ENCODE data around the gene TPM2. TPM values are rescaled to one million over a fixed set of nuclear protein-coding genes. Genes with fewer than 3 reads are reported as not detected.
A peak's percentile ranks its signal among the peaks of the same experiment; 100 is the strongest.
"Not testable (repeated sequence)": the region's sequence is repeated elsewhere in the genome, so short reads cannot be mapped to it uniquely, and the experiment has no call there.

The TPM2 gene
- polyA plus RNA-seq, 3 donors: 127 to 158 (median 147) TPM

DNA sequence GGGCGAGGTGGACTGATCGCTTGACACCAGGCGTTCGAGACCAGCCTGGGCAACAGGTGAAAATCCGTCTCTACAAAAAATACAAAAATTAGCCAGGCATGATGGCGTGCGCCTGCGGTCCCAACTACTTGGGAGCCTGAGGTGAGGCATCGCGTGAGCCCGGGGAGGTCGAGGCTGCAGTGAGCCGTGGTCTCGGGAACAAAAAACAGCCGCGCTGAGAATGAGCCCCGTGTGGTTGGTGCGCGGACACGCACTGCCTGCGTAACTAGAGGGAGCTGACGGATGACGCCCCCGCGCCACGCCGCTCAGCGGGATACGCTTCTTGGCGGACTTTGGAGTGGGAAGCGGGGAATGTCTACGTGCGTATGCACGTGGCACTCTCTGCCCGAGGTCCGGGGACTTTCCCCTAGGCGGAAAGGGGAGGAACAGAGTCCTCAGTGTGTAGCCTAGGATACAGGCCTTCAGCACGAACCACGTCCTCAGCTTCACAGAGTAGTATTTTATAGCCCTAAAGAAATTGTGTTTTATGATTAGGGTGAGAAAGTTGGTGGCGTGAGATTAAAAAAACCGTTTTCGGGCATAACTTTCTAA lies 32.1 kb downstream of the TPM2 start, which contains the start of gene RMRP:
RMRP (minus strand) TSS at position 474 of the 591 bp plus-strand sequence.
- DNase-seq (ENCODE audit: low read depth in 3 of 3, low spot score in 2 of 3): peak; percentile 94 to 97 (median 95)

DNA sequence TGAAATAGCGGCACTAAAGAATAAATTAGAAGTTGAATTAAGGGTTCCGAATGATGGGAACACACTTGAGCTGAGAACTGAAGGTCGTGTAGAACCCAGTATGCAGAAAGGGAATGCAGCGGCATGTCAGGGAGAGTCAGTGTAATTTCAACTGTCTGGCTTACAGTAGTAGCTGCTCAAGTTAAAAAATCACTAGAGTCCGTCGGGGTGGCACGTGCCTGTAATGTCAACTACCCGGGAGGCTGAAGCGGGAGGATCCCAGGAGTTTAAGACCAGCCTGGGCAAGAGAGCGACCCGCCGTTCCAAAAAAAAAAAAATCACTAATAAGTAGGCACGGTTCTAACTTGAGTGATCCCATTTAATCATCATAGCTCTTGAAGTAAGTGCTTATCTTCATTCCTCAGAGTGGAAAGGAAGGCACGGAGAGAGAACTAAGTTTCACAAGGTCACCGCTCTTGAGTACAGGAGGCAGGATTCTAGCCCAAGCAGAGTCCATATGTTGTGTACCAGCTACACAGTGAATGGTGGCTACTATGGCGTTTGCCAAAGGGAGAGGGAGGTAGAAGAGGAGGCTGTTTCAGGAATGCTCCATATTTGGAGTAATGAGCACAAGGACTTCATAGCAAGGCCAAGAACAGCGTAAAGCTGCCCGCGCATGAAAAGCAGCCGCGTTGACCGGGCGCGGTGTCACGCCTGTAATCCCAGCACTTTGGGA lies 32.7 kb downstream of the TPM2 start:
- DNase-seq (ENCODE audit: low read depth in 3 of 3, low spot score in 2 of 3): peak in 1 of 3 donors; percentile 63

DNA sequence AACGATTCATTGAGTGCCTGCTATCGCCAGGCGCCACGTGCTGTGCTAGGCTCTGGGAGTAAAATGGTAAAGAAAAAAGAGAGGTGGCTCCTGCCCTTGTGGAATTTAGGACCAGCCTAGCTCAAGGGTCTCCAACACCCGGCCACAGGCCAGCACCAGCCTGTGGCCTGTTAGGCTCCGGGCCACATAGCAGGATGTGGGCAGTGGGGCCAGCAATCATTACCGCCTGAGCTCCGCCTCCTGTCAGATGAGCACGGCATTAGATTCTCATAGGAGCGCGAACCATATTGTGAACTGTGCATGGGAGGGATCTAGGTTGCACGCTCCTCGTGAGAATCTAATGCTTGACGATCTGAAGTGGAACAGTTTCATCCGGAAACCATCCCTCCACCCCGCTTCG lies 33.4 kb downstream of the TPM2 start:
- no peak for DNase-seq (ENCODE audit: low read depth in 3 of 3, low spot score in 2 of 3)

DNA sequence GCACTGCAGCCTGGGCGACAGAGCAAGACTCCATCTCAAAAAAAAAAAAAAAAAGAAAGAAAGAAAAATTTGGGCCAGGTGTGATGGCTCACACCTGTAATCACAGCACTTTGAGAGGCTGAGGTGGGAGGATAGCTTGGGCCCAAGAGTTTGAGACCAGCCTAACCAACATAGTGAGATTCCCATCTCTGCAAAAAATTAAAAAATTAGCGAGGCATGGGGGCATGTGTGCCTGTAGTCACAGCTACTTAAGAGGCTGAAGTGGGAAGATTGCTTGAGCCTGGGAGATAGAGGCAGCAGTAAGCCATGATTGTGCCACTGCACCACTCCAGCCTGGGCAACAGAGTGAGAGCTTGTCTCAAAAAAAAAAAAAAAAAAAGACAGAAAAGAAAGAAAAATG lies 36.1 kb downstream of the TPM2 start:
- no peak for DNase-seq (ENCODE audit: low read depth in 3 of 3, low spot score in 2 of 3)

DNA sequence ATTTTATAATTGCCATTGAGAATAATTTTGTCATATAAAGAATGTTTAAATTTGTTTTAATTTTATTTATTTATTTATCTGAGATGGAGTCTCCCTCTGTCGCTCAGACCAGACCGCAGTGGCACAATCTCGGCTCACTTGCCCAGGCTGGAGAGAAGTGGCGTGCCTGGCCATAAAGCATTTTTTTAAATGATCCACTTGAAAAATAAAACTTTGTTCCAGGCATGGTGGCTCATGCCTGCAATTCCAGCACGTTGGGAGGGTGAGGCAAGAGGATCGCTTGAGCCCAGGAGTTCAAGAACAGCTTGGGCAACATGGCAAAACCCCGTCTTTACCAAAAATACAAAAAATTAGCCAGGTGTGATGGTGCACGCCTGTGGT lies 36.9 kb downstream of the TPM2 start:
- DNase-seq (ENCODE audit: low read depth in 3 of 3, low spot score in 2 of 3): no peak

DNA sequence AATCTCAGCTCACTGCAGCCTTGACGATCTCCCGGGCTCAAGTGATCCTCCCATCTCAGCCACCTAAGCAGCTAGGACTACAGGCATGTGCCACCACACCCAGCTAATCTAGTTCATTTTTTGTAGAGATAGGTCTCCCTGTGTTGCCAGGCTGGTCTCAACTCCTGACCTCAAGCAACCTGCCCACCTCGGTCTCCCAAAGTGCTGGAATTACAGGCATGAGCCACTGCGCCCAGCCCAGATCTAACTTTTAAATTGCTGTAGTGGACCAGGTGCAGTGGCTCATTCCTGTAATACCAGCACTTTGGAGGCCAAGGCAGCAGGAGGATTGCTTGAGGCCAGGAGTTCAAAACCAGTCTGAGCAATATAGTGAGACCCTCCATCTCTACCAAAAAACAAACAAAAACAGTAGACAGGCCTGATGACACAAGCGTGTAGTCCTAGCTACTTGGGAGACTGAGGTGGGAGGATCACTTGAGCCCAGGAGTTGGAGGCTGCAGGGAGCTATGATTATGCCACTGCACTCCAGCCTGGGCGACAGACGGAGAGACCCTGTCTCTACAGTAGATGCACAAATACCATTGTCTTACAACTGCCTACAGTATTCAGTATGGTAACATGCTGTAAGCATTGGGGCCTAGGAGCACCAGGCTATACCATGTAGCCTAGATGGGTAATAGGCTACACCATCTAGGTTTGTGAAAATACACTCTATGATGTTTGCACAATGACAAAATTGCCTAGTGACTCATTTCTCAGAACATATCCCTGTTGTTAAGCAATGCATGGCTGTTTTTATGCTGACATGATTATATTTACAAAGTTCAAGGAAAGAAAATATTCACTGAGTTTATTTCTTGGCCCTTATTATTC lies 37.5 kb downstream of the TPM2 start:
- DNase-seq (ENCODE audit: low read depth in 3 of 3, low spot score in 2 of 3): no peak

DNA sequence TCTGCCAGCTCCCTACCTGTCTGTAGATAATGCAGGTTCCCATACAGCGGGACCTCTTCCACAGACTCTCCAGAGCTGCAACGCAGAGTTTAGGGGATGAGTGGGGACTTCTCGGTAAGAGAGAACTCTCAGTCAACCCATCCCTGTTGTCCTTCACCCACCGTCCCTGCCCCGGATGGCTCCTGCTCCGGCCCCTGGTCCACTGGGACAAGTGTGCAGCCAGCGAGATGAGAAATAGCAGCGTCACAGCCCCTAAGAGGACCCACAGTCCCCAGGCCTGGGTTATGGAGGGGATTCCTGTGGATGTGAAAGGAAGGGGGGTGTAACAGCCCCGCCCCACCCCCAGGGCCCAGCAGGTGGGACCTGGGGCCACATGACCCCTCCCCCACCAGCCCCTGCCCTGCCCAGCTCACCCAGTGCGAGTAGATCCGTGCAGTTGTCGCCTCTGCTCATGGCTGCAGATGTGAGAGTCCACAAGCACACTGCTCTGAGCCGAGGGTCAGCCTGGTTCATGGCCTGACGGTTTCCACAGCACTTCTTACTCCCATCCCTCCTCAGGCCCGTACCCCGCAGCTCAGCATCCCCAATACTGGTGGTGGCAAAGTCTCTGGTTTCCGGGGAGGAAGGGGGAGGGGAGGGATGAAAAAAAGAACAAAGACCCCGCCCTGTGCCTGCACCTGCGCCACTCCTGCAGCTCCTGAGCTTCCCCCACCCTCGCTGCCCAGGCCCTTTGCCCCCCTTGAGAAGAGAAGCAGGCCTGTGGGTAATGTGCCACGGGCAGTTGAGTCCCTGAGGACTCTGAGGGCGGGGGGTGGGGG lies 39.2 kb downstream of the TPM2 start, which contains the start of gene SIT1:
SIT1 (minus strand) TSS at position 591 of the 818 bp plus-strand sequence; CDS start at position 513, 78 bp downstream.
- DNase-seq (ENCODE audit: low read depth in 3 of 3, low spot score in 2 of 3): no peak

DNA sequence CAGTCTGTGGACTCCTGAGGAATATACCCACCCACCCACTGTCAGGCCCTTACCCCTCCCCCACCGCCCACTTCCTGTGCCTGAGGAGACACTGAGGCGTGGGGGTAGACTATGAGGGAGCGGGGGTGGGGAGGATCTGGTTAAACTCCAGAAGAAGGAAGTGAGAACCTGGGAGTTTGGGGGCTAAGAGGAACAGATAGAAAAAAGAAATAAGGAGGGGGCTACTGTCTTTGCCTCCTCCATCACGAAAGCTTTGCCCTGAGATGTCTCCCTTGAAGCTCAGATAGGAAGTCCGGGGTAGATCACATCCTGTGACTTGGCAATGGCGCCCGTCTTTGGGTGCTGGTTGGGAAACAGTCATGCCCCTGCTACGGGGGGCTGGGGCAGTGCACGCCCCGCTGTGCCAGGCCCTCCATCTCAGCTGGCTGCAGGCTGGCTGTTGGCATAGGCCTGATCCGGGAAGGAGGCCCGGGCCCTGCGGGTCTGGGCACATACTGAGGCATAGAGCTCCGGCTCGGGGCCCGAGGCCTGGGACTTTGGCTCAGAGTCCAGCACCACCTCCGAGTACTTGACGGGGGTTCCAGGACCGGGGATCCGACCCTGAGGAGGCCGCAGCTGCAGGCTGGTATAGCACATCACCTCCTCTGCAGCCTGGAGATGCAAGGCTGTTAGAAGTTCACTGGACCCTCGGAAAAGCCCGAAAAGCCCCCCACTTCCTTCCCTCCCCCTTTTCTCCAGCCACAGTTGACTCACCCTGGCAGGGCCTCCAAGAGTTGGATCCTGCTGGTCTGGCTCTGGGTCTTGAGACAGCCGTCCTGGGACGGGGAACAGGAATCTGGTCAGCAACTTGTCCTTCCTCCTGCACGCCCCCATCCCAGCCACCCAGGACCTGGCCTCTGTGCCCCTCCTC lies 40.0 kb downstream of the TPM2 start:
- DNase-seq (ENCODE audit: low read depth in 3 of 3, low spot score in 2 of 3): no peak

DNA sequence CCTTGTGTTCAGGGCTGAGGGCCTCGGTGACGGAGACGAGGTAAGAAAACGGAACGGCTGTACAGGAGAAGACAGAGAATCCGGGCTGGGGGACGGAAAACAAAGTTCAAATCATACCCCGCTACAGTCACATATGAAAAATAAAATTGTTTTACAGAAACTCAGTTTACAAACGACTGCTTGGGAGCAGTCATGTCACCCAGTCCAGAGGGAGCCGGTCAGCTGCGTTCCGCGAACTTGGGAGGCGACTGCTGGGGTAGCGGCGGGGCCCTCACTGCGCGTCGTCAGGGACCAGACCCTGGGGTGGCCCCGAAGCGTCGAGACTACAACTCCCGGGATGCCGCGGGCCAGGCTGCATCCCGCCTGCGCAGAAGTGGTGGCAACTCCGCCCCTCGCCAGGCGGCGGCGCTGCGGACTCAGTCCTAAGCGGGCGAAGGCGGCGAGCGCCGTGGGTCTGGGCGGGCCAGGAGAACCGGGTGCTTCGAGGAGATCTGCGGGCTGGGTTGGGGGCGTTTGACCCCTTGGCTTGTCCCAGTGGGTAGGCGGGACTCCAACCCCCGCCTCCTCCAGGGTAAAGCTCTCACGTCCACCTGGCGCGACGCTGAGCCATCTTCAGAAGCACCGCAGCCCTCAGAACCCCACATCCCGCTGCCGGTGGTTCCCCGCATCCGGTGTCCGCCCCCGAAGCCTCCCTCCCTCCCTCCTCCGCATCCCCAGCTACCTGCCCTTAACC lies 43.0 kb downstream of the TPM2 start:
- peak; percentile 83 to 85 (median 84) for DNase-seq (ENCODE audit: low read depth in 3 of 3, low spot score in 2 of 3)

DNA sequence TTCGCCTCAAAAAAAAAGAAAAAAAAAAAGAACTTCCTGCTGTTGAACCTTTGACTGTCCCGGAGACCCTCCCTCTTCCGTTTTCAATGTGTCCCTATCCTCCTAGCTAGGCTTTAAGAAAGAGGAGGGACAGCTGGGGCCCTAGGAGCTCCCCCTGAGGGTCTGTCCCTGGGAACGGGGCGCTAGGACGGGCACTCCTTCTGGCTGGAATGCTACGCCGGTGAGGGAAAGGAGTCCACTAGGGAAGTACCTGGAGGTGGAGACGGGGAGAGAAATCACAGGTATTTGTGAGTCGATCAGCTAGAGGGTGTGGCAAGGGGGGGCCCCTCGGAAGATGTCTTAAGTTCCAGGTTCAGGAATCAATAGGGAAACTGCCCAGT lies 43.6 kb downstream of the TPM2 start:
- peak in 1 of 3 donors; percentile 55 for DNase-seq (ENCODE audit: low read depth in 3 of 3, low spot score in 2 of 3)

DNA sequence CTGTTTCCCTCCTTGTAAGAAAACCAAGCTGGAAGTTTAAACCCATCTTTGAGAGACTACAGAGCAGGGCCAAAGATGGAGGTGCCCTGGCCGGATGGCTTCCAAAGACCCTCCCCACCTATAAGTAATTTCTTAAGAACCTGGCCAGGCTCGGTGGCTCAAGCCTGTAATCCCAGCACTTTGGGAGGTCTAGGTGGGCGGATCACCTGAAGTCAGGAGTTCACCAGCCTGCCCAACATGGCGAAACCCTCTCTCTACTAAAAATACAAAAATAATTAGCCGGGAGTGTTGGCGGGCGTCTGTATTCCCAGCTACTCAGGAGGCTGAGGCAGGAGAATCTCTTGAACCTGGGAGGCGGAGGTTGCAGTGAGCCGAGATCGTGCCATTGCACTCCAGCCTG lies 44.0 kb downstream of the TPM2 start:
- not testable (repeated sequence) for DNase-seq (ENCODE audit: low read depth in 3 of 3, low spot score in 2 of 3)

DNA sequence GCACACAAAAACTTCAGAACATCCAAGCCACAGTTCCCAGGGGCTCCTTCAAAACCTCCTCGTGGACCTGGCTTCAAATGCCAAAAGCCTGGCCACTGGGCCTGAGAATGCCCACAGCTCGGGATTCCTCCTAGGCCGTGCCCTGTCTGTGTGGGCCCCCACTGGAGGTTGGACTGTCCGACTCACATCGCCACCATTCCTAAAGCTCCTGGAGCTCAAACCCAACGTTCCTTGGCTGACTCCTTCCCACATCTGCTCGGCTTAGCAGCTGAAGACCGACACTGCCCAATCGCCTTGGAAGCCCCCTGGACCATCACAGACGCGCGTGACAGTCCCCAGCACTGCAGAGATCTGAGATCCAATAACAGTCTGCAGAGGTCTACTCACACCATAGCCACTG lies 46.7 kb downstream of the TPM2 start:
- DNase-seq (ENCODE audit: low read depth in 3 of 3, low spot score in 2 of 3): no peak

DNA sequence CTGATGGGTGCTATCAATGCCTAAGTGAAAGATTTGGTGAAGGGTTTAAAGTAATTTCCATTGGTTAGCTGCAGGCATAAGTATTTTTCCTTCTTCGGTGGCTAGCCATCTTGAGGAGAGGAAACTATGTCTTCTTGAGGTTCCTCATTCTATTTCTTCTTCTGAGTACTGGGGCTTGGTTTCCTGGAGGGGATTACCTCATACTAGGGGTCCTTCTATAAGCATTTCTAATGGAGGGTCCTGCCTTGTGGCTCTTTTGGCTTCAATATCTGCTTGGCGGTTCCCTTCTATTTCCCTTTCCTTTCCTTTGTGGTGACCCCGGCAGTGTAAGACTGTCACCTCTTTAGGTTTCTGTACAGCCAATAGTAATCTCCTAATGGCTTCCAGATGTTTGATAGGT lies 48.2 kb downstream of the TPM2 start:
- DNase-seq (ENCODE audit: low read depth in 3 of 3, low spot score in 2 of 3): not testable (repeated sequence)

DNA sequence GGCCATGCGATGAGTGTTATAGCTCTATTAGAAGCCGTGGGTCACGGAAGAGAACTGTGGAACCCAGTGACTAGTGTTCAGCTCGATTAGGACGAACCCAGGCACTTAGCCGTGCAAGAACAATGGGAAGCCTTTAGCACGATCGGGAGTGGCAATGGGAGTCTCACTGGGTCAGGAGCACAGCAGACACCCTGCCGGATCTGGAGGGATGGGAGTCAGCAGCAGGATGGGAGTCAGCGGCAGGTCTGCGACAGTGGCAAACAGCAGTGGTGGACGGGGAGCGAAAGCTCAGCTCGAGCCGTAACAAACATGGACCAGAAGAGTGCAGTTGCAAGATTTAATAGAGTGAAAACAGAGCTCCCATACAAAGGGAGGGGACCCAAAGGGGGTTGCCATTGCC lies 49.3 kb downstream of the TPM2 start:
- not testable (repeated sequence) for DNase-seq (ENCODE audit: low read depth in 3 of 3, low spot score in 2 of 3)

DNA sequence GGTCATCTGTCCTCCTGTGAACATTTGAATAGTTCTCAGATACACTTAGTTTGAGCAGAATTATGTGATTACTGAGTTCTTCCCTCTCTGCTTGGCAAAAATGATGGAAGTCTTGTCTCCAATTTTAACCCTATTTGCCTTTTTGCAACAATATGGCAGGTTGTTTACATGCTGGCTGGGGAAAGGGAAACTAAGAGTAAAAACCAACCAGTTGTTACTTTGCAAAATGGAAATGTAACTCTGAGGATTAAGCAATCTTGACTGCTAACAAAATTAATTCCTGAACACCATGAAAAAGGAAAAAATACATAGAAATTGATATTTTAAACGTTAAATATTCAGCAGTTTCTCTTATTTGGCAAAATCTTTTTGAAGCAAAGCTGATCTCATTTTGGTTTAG lies 50.1 kb downstream of the TPM2 start:
- no peak for DNase-seq (ENCODE audit: low read depth in 3 of 3, low spot score in 2 of 3)

DNA sequence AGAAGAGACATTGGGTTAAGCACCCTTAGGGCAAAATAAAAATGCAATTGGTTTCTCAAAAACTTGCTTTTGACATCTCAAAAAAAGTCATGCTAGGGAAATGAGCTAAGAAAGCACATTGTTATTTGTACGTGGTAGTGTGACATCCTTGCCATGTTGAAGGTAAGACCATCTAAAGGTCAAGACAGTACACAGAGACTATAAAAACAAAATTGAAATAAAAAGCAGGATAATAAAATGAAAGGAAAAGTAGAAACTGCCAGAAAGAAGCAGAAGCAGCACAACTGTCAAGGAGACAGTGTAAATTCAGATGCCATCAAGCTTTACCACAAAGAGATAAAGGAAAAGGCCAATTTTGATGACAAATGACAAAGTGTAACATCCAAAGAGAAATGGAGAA lies 50.5 kb downstream of the TPM2 start:
- DNase-seq (ENCODE audit: low read depth in 3 of 3, low spot score in 2 of 3): not testable (repeated sequence)

DNA sequence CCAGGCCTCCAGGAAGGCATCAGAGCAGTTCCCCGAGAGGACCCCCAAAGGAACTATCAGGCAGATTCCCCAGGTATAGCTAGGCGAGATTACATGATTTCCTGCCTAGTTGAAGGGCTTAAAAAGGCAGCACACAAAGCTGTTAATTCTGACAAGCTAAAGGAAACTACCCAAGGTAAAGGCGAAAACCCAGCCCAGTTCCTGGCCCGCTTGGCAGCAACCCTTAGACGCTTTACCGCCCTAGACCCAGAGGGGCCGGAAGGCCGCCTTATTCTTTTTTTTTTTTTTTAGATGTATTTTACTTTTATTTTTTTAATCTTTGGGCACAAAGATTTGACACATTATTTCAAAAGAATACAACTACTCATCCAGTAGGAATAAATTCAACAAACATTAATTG lies 51.0 kb downstream of the TPM2 start:
- not testable (repeated sequence) for DNase-seq (ENCODE audit: low read depth in 3 of 3, low spot score in 2 of 3)

DNA sequence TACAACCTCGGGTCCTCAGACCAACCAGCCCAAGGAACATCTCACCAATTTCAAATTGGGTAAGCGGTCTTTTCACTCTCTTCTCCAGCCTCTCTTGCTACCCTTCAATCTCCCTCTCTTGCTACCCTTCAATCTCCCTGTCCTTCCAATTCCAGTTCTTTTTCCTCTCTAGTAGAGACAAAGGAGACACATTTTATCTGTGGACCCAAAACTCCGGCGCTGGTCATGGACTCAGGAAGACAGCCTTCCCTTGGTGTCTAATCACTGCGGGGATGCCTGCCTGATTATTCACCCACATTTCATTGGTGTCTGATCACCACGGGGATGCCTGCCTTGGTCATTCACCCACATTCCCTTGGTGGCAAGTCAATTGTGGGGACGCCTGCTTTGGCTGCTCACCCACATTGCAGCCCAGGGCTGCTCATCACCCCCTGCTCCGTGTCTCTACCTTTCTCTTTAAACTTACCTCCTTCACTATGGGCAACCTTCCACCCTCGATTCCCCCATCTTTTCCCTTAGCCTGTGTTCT lies 52.2 kb downstream of the TPM2 start:
- DNase-seq (ENCODE audit: low read depth in 3 of 3, low spot score in 2 of 3): not testable (repeated sequence)

DNA sequence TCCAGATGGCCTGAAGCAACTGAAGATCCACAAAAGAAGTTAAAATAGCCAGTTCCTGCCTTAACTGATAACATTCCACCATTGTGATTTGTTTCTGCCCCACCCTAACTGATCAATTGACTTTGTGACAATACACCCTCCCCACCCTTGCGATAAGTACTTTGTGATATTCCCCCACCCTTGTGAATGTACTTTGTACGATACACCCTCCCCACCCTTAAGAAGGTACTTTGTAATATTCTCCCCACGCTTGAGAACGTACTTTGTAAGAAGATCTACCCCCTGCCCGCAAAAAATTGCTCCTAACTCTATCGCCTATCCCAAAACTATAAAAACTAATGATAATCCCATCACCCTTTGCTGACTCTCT lies 52.9 kb downstream of the TPM2 start:
- not testable (repeated sequence) for DNase-seq (ENCODE audit: low read depth in 3 of 3, low spot score in 2 of 3)

Data from right renal cortex interstitium (tissue), 3 donors.